Fibroblast of peridontal ligament (primary cell): ENCODE results near the gene AMIGO3.
"Not testable (repeated sequence)": the region's sequence is repeated elsewhere in the genome, so short reads cannot be mapped to it uniquely, and the experiment has no call there.

Experiments
- DNase-seq: peaks from one replicate; pipeline ENCODE4 v3.0.0-alpha.2; 2010; ENCODE audit errors: extremely low read depth

AMIGO3 gene

GRCh38 chr3:49719214-49719884, at the start of gene AMIGO3:
AMIGO3 (minus strand) TSS chr3:49719684; CDS start chr3:49719465, 219 bp downstream.
- peak; percentile 88 for DNase-seq

GRCh38 chr3:49763981-49764380, 44.5 kb upstream of the AMIGO3 start:
- DNase-seq, result no peak

GRCh38 chr3:49761661-49762060, 42.2 kb upstream of the AMIGO3 start:
- DNase-seq, result no peak

- no peak for DNase-seq
Observed at GRCh38 chr3:49759226-49759625, 39.7 kb upstream of the AMIGO3 start.

GRCh38 chr3:49757197-49757596, 37.7 kb upstream of the AMIGO3 start:
- DNase-seq, result no peak

- DNase-seq, result no peak
Observed at GRCh38 chr3:49756036-49756435, 36.6 kb upstream of the AMIGO3 start.

- DNase-seq, result no peak
Observed at GRCh38 chr3:49754536-49754935, 35.1 kb upstream of the AMIGO3 start.

- no peak for DNase-seq
Observed at GRCh38 chr3:49751501-49751900, 32.0 kb upstream of the AMIGO3 start.

- no peak for DNase-seq
Observed at GRCh38 chr3:49750056-49750455, 30.6 kb upstream of the AMIGO3 start.

- not testable (repeated sequence) for DNase-seq
Observed at GRCh38 chr3:49748874-49749273, 29.4 kb upstream of the AMIGO3 start.

- peak; percentile 21 for DNase-seq
Observed at GRCh38 chr3:49747792-49748480, 28.5 kb upstream of the AMIGO3 start.

- DNase-seq, result peak; percentile 62
Observed at GRCh38 chr3:49745986-49746385, 26.5 kb upstream of the AMIGO3 start.

- DNase-seq, result no peak
Observed at GRCh38 chr3:49740427-49740826, 20.9 kb upstream of the AMIGO3 start.

GRCh38 chr3:49738067-49738713, 18.7 kb upstream of the AMIGO3 start:
- DNase-seq, result no peak

GRCh38 chr3:49734752-49735151, 15.3 kb upstream of the AMIGO3 start:
- no peak for DNase-seq

- DNase-seq, result no peak
Observed at GRCh38 chr3:49733551-49733950, 14.1 kb upstream of the AMIGO3 start.

- DNase-seq, result no peak
Observed at GRCh38 chr3:49732597-49732996, 13.1 kb upstream of the AMIGO3 start.

GRCh38 chr3:49729966-49730609, 10.6 kb upstream of the AMIGO3 start:
- no peak for DNase-seq

GRCh38 chr3:49727924-49728361, 8.5 kb upstream of the AMIGO3 start:
- no peak for DNase-seq

GRCh38 chr3:49727154-49727923, 7.9 kb upstream of the AMIGO3 start:
- no peak for DNase-seq

GRCh38 chr3:49725906-49726681, 6.6 kb upstream of the AMIGO3 start:
- no peak for DNase-seq
